ENCODE data around the gene CPD. TPM values are rescaled to one million over a fixed set of nuclear protein-coding genes. Genes with fewer than 3 reads are reported as not detected.

Gene CPD
- total and polyA plus RNA-seq, 9 of the 15 experiments (the other 6 are each of a cell fraction or from before 2014, with no cell fraction given), result 4.5 to 24.4 (median 20.4) TPM

GRCh38 chr17:30477083-30477773 is 98.5 kb downstream of the CPD start, which contains the start of gene GOSR1 (continued):
- TF ChIP-seq REST (IDR thresholded peaks at IDR 0.05; ENCODE audit: borderline replicate concordance) (0 out of 2 replicates have a peak, but pooled peaks have one; percentile 16), REST (CRISPR knock-in tag; IDR thresholded peaks at IDR 0.05; ENCODE audit: low read depth) (no peak), DPF2 (IDR thresholded peaks at IDR 0.05) (peak; percentile 7; the same call in 1 of the 2 replicates), E2F1 (CRISPR knock-in tag; IDR thresholded peaks at IDR 0.05) (no peak; the same call in 1 of the 2 replicates), RBM39 (optimal IDR thresholded peaks at IDR 0.05; ENCODE audit: low read depth, low read length) (peak; percentile 38), SREBF2 (CRISPR knock-in tag; IDR thresholded peaks at IDR 0.05) (no peak), TRIM24 (IDR thresholded peaks at IDR 0.05) (no peak), HIVEP1 (CRISPR knock-in tag; IDR thresholded peaks at IDR 0.05) (no peak), DMBX1 (CRISPR knock-in tag; IDR thresholded peaks at IDR 0.05; ENCODE audit: borderline replicate concordance) (no peak), CHAMP1 (IDR thresholded peaks at IDR 0.05) (no peak), BCL6 (CRISPR knock-in tag; IDR thresholded peaks at IDR 0.05) (no peak), HOXB6 (CRISPR knock-in tag; IDR thresholded peaks at IDR 0.05; ENCODE audit: borderline replicate concordance) (no peak), TARDBP (IDR thresholded peaks at IDR 0.05) (no peak), NR3C1 (CRISPR knock-in tag; IDR thresholded peaks at IDR 0.05) (no peak), NR4A1 (CRISPR knock-in tag; IDR thresholded peaks at IDR 0.05) (no peak), NR4A1 (tag; IDR thresholded peaks at IDR 0.05) (0 out of 2 replicates have a peak, but pooled peaks have one; percentile 33), PRPF4 (IDR thresholded peaks at IDR 0.05; ENCODE audit: insufficient read depth, low read depth, low read length, poor library complexity, severe bottlenecking) (no peak)
